HCT116 (cell line): Measurements from ENCODE around the gene PCYT1A. TPM values are rescaled to one million over a fixed set of nuclear protein-coding genes. Genes with fewer than 3 reads are reported as not detected.
A peak's percentile ranks its signal among the peaks of the same experiment; 100 is the strongest.

Experiments
- ATAC-seq: fragments of 200-7000 bp; cut with Tn5 transposase; 2 replicates; pipeline ENCODE4 v1.9.1; 2020; ENCODE audit warnings: mild to moderate bottlenecking, moderate library complexity
- BruUV-seq: library from RNA; stranded (reverse); fragments of 400-500 nt; replicated peaks from 2 replicates; lab custom pipeline; 2021; lab: Mats Ljungman, UMichigan
- CTCF ChIA-PET: fragments of 300-600 bp; sonication (Branson Sonifier 250); formaldehyde crosslinking; loops from one replicate; lab custom pipeline; 2021; ENCODE audit warnings: antibody characterized with exemption; lab: Charles Lee
- POLR2A ChIA-PET: fragments of 300-600, 350-600 bp; sonication (Branson Sonifier 250); formaldehyde crosslinking; loops from one replicate; lab custom pipeline; 2021; ENCODE audit warnings: antibody characterized with exemption; lab: Charles Lee
- RAD21 ChIA-PET, 2 experiments: fragments of 300-600 bp; sonication (Branson Sonifier 250); formaldehyde crosslinking; loops; one replicate each; lab custom pipeline; 2023; ENCODE audit warnings: low total read pairs in 2 of 2; ENCODE audit not compliant: uncharacterized antibody in 2 of 2, unreplicated experiment in 2 of 2, low non-redundant PET in 1 of 2; lab: Charles Lee
- DNase-seq: peaks from one replicate; pipeline ENCODE4 v3.0.0-alpha.2; 2010; ENCODE audit warnings: low read depth, low spot score
- H2AFZ ChIP-seq: fragments of 200-600 bp; shearing (Covaris generic), sonication (generic); 2 replicates; pipeline ENCODE4 v1.6.1; 2017; ENCODE audit warnings: low read depth, mixed run types, mixed read lengths, antibody characterized with exemption, low read length; ENCODE audit not compliant: poor library complexity, severe bottlenecking
- H3K27ac ChIP-seq: 2 replicates; pipeline ENCODE4 v1.5.1; 2012; ENCODE audit warnings: low read depth, low read length
- H3K27me3 ChIP-seq: fragments of 200-600 bp; sonication (generic); 2 replicates; pipeline ENCODE4 v1.6.1; 2016; ENCODE audit warnings: mixed run types, low read length, mixed read lengths; ENCODE audit not compliant: insufficient read depth
- H3K36me3 ChIP-seq, 2 experiments: fragments of 200-500 bp in 1 of 2; fragments of 200-600 bp in 1 of 2; sonication (Bioruptor generic) in 1 of 2; sonication (generic) in 1 of 2; 2 replicates each; pipeline versions ENCODE4 v1.5.1 to v1.6.1; 2014 to 2016; ENCODE audit warnings: low read length in 2 of 2, inconsistent platforms in 1 of 2, mixed read lengths in 1 of 2, mixed run types in 1 of 2; ENCODE audit not compliant: insufficient read depth in 2 of 2, control insufficient read depth in 1 of 2
- H3K4me1 ChIP-seq, 2 experiments: fragments of 200-600 bp in 1 of 2; sonication (generic) in 1 of 2; 2 replicates each; pipeline versions ENCODE4 v1.5.1 to v1.6.1; 2012 to 2017; ENCODE audit warnings: low read length in 2 of 2, inconsistent platforms in 1 of 2, mild to moderate bottlenecking in 1 of 2, mixed read lengths in 1 of 2, mixed run types in 1 of 2, moderate library complexity in 1 of 2; ENCODE audit not compliant: insufficient read depth in 2 of 2, control insufficient read depth in 1 of 2
- H3K4me2 ChIP-seq: fragments of 200-600 bp; sonication (generic); 2 replicates; pipeline ENCODE4 v1.6.1; 2017; ENCODE audit warnings: mixed run types, low read length, mixed read lengths
- H3K4me3 ChIP-seq, 2 experiments: fragments of 200-600 bp in 1 of 2; sonication (generic) in 1 of 2; replicated peaks in 1 of 2; 2 replicates each; pipeline ENCODE4 v1.5.1; 2011 to 2016; ENCODE audit warnings: low read length in 2 of 2, control low read depth in 1 of 2, low read depth in 1 of 2, mild to moderate bottlenecking in 1 of 2, mixed read lengths in 1 of 2, mixed run types in 1 of 2
- H3K79me2 ChIP-seq: fragments of 200-600 bp; sonication (generic); 2 replicates; pipeline ENCODE4 v1.6.1; 2017; ENCODE audit warnings: mild to moderate bottlenecking, mixed run types, low read length, moderate library complexity, mixed read lengths; ENCODE audit not compliant: insufficient read depth
- H3K9ac ChIP-seq: fragments of 200-600 bp; sonication (generic); 2 replicates; pipeline ENCODE4 v1.6.1; 2016; ENCODE audit warnings: low read length, mixed read lengths
- H3K9me2 ChIP-seq: fragments of 200-600 bp; sonication (generic), shearing (Covaris generic); 2 replicates; pipeline ENCODE4 v1.6.1; 2017; ENCODE audit warnings: mixed run types, mild to moderate bottlenecking, moderate library complexity; ENCODE audit not compliant: insufficient read depth
- H3K9me3 ChIP-seq, 2 experiments: fragments of 200-500 bp in 1 of 2; fragments of 200-600 bp in 1 of 2; sonication (Bioruptor generic) in 1 of 2; sonication (generic) in 1 of 2; 2 replicates each; pipeline ENCODE4 v1.6.1; 2014 to 2017; ENCODE audit warnings: low read length in 2 of 2, mixed read lengths in 2 of 2, inconsistent platforms in 1 of 2, low read depth in 1 of 2, mild to moderate bottlenecking in 1 of 2, mixed run types in 1 of 2, moderate library complexity in 1 of 2; ENCODE audit not compliant: control insufficient read depth in 1 of 2, insufficient read depth in 1 of 2
- H4K20me1 ChIP-seq: fragments of 200-600 bp; sonication (generic), shearing (Covaris generic); 2 replicates; pipeline ENCODE4 v1.6.1; 2017; ENCODE audit warnings: mixed run types, mild to moderate bottlenecking, moderate library complexity; ENCODE audit not compliant: insufficient read depth
- ATF3 ChIP-seq: IDR thresholded peaks from 2 replicates; pipeline ENCODE4 v1.6.1; 2012
- CBX3 ChIP-seq: IDR thresholded peaks from 2 replicates; pipeline ENCODE4 v1.6.1; 2012; ENCODE audit warnings: low read depth
- CEBPB ChIP-seq: IDR thresholded peaks from 2 replicates; pipeline ENCODE4 v1.6.1; 2012; ENCODE audit warnings: low read depth
- CTCF ChIP-seq, 3 experiments: fragments of 200-600 bp in 1 of 3; sonication (generic) in 1 of 3; IDR thresholded peaks in 2 of 3; conservative IDR thresholded peaks in 1 of 3; 2 replicates each; pipeline ENCODE4 v1.5.1; 2012 to 2017; ENCODE audit warnings: low read depth in 2 of 3, low read length in 2 of 3, antibody characterized with exemption in 1 of 3, borderline replicate concordance in 1 of 3, control low read depth in 1 of 3, mild to moderate bottlenecking in 1 of 3, mixed read lengths in 1 of 3, mixed run types in 1 of 3, moderate library complexity in 1 of 3; ENCODE audit not compliant: insufficient read depth in 1 of 3
- EGR1 ChIP-seq: IDR thresholded peaks from 2 replicates; pipeline ENCODE4 v1.6.1; 2012; ENCODE audit warnings: low read depth
- EZH2 ChIP-seq: fragments of 200-600 bp; sonication (generic); IDR thresholded peaks from 2 replicates; pipeline ENCODE4 v1.6.1; 2017; ENCODE audit warnings: antibody characterized with exemption, mixed run types
- EZH2phosphoT487 ChIP-seq: fragments of 200-600 bp; IDR thresholded peaks from 2 replicates; pipeline ENCODE4 v1.6.1; 2018; ENCODE audit warnings: antibody characterized with exemption, borderline replicate concordance
- POLR2AphosphoS5 ChIP-seq: IDR thresholded peaks from 2 replicates; pipeline ENCODE4 v1.6.1; 2011; ENCODE audit warnings: mild to moderate bottlenecking, low read depth, low read length, moderate library complexity
- RAD21 ChIP-seq: IDR thresholded peaks from 2 replicates; pipeline ENCODE4 v1.6.1; 2012; ENCODE audit warnings: low read depth, mild to moderate bottlenecking
- REST ChIP-seq: IDR thresholded peaks from 2 replicates; pipeline ENCODE4 v1.6.1; 2012; ENCODE audit warnings: low read depth
- SIN3A ChIP-seq: IDR thresholded peaks from 2 replicates; pipeline ENCODE4 v1.6.1; 2012; ENCODE audit warnings: low read depth
- SP1 ChIP-seq: IDR thresholded peaks from 2 replicates; pipeline ENCODE4 v1.6.1; 2012; ENCODE audit warnings: low read depth
- SRF ChIP-seq: IDR thresholded peaks from 2 replicates; pipeline ENCODE4 v1.6.1; 2012; ENCODE audit warnings: low read depth
- TCF7L2 ChIP-seq: IDR thresholded peaks from 2 replicates; pipeline ENCODE4 v1.7.0; 2011; ENCODE audit warnings: borderline replicate concordance, inconsistent platforms; ENCODE audit not compliant: insufficient read depth, insufficient read length; ENCODE audit errors: extremely low read depth
- YY1 ChIP-seq: IDR thresholded peaks from 2 replicates; pipeline ENCODE4 v1.6.1; 2011; ENCODE audit warnings: low read length, low read depth, moderate library complexity, mild to moderate bottlenecking; ENCODE audit not compliant: insufficient replicate concordance; ENCODE audit errors: extremely low read depth
- ZBTB33 ChIP-seq: IDR thresholded peaks from 2 replicates; pipeline ENCODE4 v1.6.1; 2011; ENCODE audit warnings: mild to moderate bottlenecking, low read length, moderate library complexity; ENCODE audit not compliant: insufficient replicate concordance; ENCODE audit errors: extremely low read depth
- ZFX ChIP-seq: fragments of 450-650 bp; IDR thresholded peaks from 2 replicates; pipeline ENCODE4 v1.6.1; 2017
- intact Hi-C: fragments of 100-400 bp; cut with micrococcal nuclease; formaldehyde crosslinking; loops from 2 replicates; pipeline ENCODE4 v1.10.0; 2022
- total RNA-seq: library from RNA; stranded (reverse); gene quantifications from one replicate; pipeline ENCODE4 v1.2.1, GENCODE V29; 2021; ENCODE audit not compliant: unreplicated experiment

Gene PCYT1A
- total RNA-seq, 1 experiment from 2014 or later, result 32.1 TPM

GRCh38 chr3:196292286-196292923 lies 4.9 kb upstream of the PCYT1A start:
- peaks cover under 1% of the 10 kb centered on the region; the same call in 1 of the 2 replicates for H3K79me2 ChIP-seq
- H3K9me3 ChIP-seq, result no peaks in the 10 kb centered on the region
- DNase-seq (no peak), ATAC-seq (no peak)
- CTCF ChIA-PET, result no interaction called here
- intact Hi-C loops, result no loop called here
- H2AFZ ChIP-seq, result no peak overlapping the region
- H3K27me3 ChIP-seq, result no peaks in the 10 kb centered on the region
- no peak overlapping the region for H3K4me3 ChIP-seq
- H3K9ac ChIP-seq, result no peak overlapping the region
- no peaks in the 10 kb centered on the region for H3K36me3 ChIP-seq
- no peaks in the 10 kb centered on the region for H3K9me2 ChIP-seq
- POLR2A ChIA-PET, result no interaction called here
- no peaks in the 10 kb centered on the region for H4K20me1 ChIP-seq
- BruUV-seq, result no TSS peak
- RAD21 ChIA-PET, result no interaction called here
- H3K4me2 ChIP-seq, result no peak overlapping the region
- no peak overlapping the region for H3K27ac ChIP-seq
- H3K4me1 ChIP-seq, result peaks cover 0 to 3% of the 10 kb centered on the region in 2 experiments; a peak in 1 of 4 replicates
- TF ChIP-seq CTCF (IDR thresholded peaks at IDR 0.05 in 2 of 3, conservative IDR thresholded peaks at IDR 0.05 in 1 of 3; ENCODE audit: borderline replicate concordance in 1 of 3, insufficient read depth in 1 of 3, low read depth in 2 of 3, low read length in 2 of 3) (peak in 1 of 3 experiments; percentile 21; a peak in 2 of 6 replicates), REST (no peak), RAD21 (peak; percentile 49), SIN3A (no peak), EGR1 (no peak), YY1 (no peak), EZH2phosphoT487 (no peak), SP1 (no peak), SRF (no peak), ATF3 (no peak), TCF7L2 (no peak), CBX3 (no peak), ZBTB33 (no peak), ZFX (no peak), CEBPB (no peak), EZH2 (no peak), POLR2AphosphoS5 (no peak)
- TF ChIP-seq, all 23 proteins: peak for 2
